Epithelial cell of esophagus (primary cell): ENCODE data around the gene NDE1.
"Not testable (repeated sequence)": the region's sequence is repeated elsewhere in the genome, so short reads cannot be mapped to it uniquely, and the experiment has no call there.

ENCODE experiments used
- DNase-seq: peaks from one replicate; pipeline ENCODE4 v3.0.0; 2010; ENCODE audit warnings: low read depth
- H3K4me3 ChIP-seq: 2 replicates; pipeline ENCODE4 v1.5.1; 2011; ENCODE audit warnings: mild to moderate bottlenecking, low read length, control low read depth
- CTCF ChIP-seq: IDR thresholded peaks from 2 replicates; pipeline ENCODE4 v1.5.1; 2011; ENCODE audit warnings: low read depth, mild to moderate bottlenecking, low read length, control low read depth, inconsistent platforms; ENCODE audit not compliant: insufficient read depth; ENCODE audit errors: missing control alignments

Gene NDE1

GRCh38 chr16:15725641-15726240 lies 75.7 kb downstream of the NDE1 start:
- TF ChIP-seq CTCF, result no peak
- H3K4me3 ChIP-seq, result no peak overlapping the region
- DNase-seq, result no peak

- TF ChIP-seq CTCF, result no peak
- H3K4me3 ChIP-seq, result no peak overlapping the region
- no peak for DNase-seq
Observed at GRCh38 chr16:15726715-15727114, 76.7 kb downstream of the NDE1 start.

GRCh38 chr16:15727697-15728096 lies 77.7 kb downstream of the NDE1 start:
- DNase-seq, H3K4me3 ChIP-seq: not testable (repeated sequence)

GRCh38 chr16:15729152-15729551 lies 79.1 kb downstream of the NDE1 start:
- no peak for DNase-seq
- no peak for TF ChIP-seq CTCF
- H3K4me3 ChIP-seq, result no peak overlapping the region

- H3K4me3 ChIP-seq, result no peak overlapping the region
- no peak for TF ChIP-seq CTCF
- peak; percentile 23 for DNase-seq
Observed at GRCh38 chr16:15732416-15732815, 82.4 kb downstream of the NDE1 start.

GRCh38 chr16:15735610-15736009 lies 85.6 kb downstream of the NDE1 start:
- no peak for DNase-seq
- no peak for TF ChIP-seq CTCF

GRCh38 chr16:15736529-15736928 lies 86.5 kb downstream of the NDE1 start:
- DNase-seq, result no peak
- no peak for TF ChIP-seq CTCF
- no peak overlapping the region for H3K4me3 ChIP-seq

More at GRCh38 chr16:15735610-15736009, 85.6 kb downstream of the NDE1 start:
- H3K4me3 ChIP-seq, result no peak overlapping the region
